ENCODE data around the gene ZGLP1.

GRCh38 chr19:10299545-10300458 is 9.8 kb downstream of the ZGLP1 start:
- TF ChIP-seq CTCF (IDR thresholded peaks at IDR 0.05): no peak
- no peak for TF ChIP-seq POLR2A (IDR thresholded peaks at IDR 0.05)
